HEK293T (cell line): Measurements from ENCODE around the gene PKIB.

Experiments
- ARNT ChIP-seq: fragments of 450-650 bp; IDR thresholded peaks from 2 replicates; pipeline ENCODE4 v1.6.1; 2017; ENCODE audit warnings: mild to moderate bottlenecking
- BHLHE40 ChIP-seq: fragments of 450-650 bp; IDR thresholded peaks from 2 replicates; pipeline ENCODE4 v1.6.1; 2016; ENCODE audit warnings: mild to moderate bottlenecking, moderate library complexity, borderline replicate concordance
- CTBP1 ChIP-seq: fragments of 450-650 bp; IDR thresholded peaks from 2 replicates; pipeline ENCODE4 v1.6.1; 2016; ENCODE audit warnings: borderline replicate concordance
- ELF4 ChIP-seq: fragments of 450-650 bp; IDR thresholded peaks from 2 replicates; pipeline ENCODE4 v1.6.1; 2017; ENCODE audit warnings: antibody characterized with exemption
- FOXA1 ChIP-seq: fragments of 450-650 bp; IDR thresholded peaks from 2 replicates; pipeline ENCODE4 v1.6.1; 2016; ENCODE audit warnings: mild to moderate bottlenecking
- FOXK2 ChIP-seq: fragments of 450-650 bp; IDR thresholded peaks from 2 replicates; pipeline ENCODE4 v1.6.1; 2016; ENCODE audit warnings: mild to moderate bottlenecking
- FOXM1 ChIP-seq: fragments of 450-650 bp; IDR thresholded peaks from 2 replicates; pipeline ENCODE4 v1.6.1; 2017; ENCODE audit warnings: mild to moderate bottlenecking, borderline replicate concordance
- HDGF ChIP-seq: fragments of 450-650 bp; IDR thresholded peaks from 2 replicates; pipeline ENCODE4 v1.6.1; 2017; ENCODE audit warnings: antibody characterized with exemption, borderline replicate concordance
- LEF1 ChIP-seq: fragments of 450-650 bp; IDR thresholded peaks from 2 replicates; pipeline ENCODE4 v1.6.1; 2017; ENCODE audit warnings: mild to moderate bottlenecking, borderline replicate concordance
- SP1 ChIP-seq: fragments of 450-650 bp; IDR thresholded peaks from 2 replicates; pipeline ENCODE4 v1.6.1; 2017
- SUZ12 ChIP-seq: fragments of 450-650 bp; IDR thresholded peaks from 2 replicates; pipeline ENCODE4 v1.6.1; 2016; ENCODE audit warnings: mild to moderate bottlenecking
- TARDBP ChIP-seq: fragments of 450-650 bp; IDR thresholded peaks from 2 replicates; pipeline ENCODE4 v1.6.1; 2016
- ZNF384 ChIP-seq: fragments of 450-650 bp; IDR thresholded peaks from 2 replicates; pipeline ENCODE4 v1.6.1; 2016

DNA sequence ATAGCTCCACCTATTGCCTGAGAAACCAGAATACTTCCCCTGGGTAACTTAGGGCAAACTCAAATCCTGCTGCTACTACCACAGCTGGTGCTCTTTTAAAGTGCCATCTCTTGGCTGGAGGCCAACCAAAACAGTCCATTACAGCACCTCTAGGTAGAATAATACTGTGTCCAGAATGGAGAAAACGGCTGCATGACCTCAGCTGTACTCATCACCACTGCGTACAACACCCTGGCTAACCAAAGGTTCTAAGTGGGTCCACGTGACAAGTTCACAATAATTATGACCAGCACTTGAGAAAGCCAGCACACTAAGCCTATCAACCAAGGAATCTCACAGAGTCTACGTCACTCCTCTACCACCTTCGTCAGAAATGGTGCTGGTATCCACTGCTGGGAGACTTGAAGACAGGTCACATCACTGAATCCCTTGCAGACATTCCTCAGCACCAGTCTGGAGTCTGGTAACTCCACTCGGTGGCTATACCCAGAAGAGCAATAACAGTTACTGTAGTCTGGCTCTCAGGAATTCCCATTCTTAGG is 40.9 kb upstream of the PKIB start:
- TF ChIP-seq ARNT = no peak
- TF ChIP-seq FOXA1 = no peak
- TF ChIP-seq HDGF = no peak
- TF ChIP-seq TARDBP = no peak
- TF ChIP-seq FOXK2 = no peak
- no peak for TF ChIP-seq FOXM1
- no peak for TF ChIP-seq SUZ12
- no peak for TF ChIP-seq ZNF384
- no peak for TF ChIP-seq BHLHE40
- TF ChIP-seq ELF4 = no peak
- TF ChIP-seq SP1 = no peak
- TF ChIP-seq LEF1 = no peak
- TF ChIP-seq CTBP1 = no peak
